Measurements from ENCODE around the gene ENTPD8.

DNA sequence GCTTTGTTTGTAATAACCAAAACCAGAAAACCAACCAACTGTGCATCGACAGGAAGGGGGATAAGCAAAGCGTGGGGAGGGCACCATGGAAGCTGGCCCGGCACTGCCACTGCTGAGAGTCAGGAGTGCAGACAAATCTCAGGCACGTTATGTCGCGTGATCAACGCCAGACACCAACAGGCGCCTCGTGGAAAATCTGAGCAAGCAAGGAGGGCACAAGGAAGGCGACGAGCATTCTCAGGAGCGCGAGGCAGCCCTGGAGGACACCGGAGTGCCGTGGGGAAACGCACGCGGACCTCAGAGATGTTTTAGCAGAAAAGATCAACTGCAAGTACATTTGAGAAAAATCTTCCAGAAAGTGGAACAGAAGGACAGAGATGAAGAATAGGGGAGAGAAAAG lies 33.1 kb upstream of the ENTPD8 start:
- no peak for TF ChIP-seq POLR2A (IDR thresholded peaks at IDR 0.05; ENCODE audit: low read depth, low read length)
- TF ChIP-seq POLR2AphosphoS5 (IDR thresholded peaks at IDR 0.05; ENCODE audit: low read depth, low read length): no peak

Data from GM12892 (cell line).